HepG2 (cell line): ENCODE measurements around the gene NAP1L4. TPM values are rescaled to one million over a fixed set of nuclear protein-coding genes. Genes with fewer than 3 reads are reported as not detected.

Source experiments
- ATAC-seq: fragments of 200-7000 bp; cut with Tn5 transposase; 3 replicates; pipeline ENCODE4 v1.9.1; 2020; ENCODE audit warnings: mild to moderate bottlenecking, moderate library complexity
- BruUV-seq: library from RNA; stranded (reverse); fragments of 400-500 nt; replicated peaks from 2 replicates; lab custom pipeline; 2021; lab: Mats Ljungman, UMichigan
- CTCF ChIA-PET: fragments of 300-600 bp; formaldehyde crosslinking; extraction: SDS; loops from one replicate; lab custom pipeline; 2021; ENCODE audit warnings: low total read pairs, inconsistent platforms, low intra/inter-chr PET ratio; lab: Yijun Ruan, JAX
- POLR2A ChIA-PET: fragments of 350-600 bp; sonication (Branson Sonifier 250); formaldehyde crosslinking; loops from one replicate; lab custom pipeline; 2020; ENCODE audit warnings: antibody characterized with exemption, inconsistent platforms; lab: Yijun Ruan, JAX
- DNase-seq: peaks from one replicate; pipeline ENCODE4 v3.0.0-alpha.2; 2015; ENCODE audit warnings: low spot score
- FAIRE-seq: peaks from 3 replicates; lab custom pipeline; 2011; peaks lifted over from hg19 to GRCh38; lab: Jason Lieb, UNC
- H2AFZ ChIP-seq: one replicate; pipeline ENCODE4 v1.6.1; 2011; ENCODE audit warnings: low read length, inconsistent platforms
- H3K27ac ChIP-seq: fragments of 300-600 bp; 3 replicates; pipeline ENCODE4 v1.8.0; 2011; ENCODE audit warnings: mixed run types, mild to moderate bottlenecking, mixed read lengths, low read length, inconsistent platforms; ENCODE audit not compliant: insufficient read depth; ENCODE audit errors: extremely low read length
- H3K27me3 ChIP-seq, 2 experiments: fragments of 200-600 bp in 1 of 2; 2 replicates in 1 of 2; 3 replicates in 1 of 2; pipeline versions ENCODE4 v1.6.0 to v1.8.0; 2011; ENCODE audit warnings: low read length in 2 of 2, mild to moderate bottlenecking in 2 of 2, moderate library complexity in 2 of 2, inconsistent platforms in 1 of 2; ENCODE audit not compliant: insufficient read depth in 2 of 2, control insufficient read depth in 1 of 2
- H3K36me3 ChIP-seq, 2 experiments: fragments of 200-600 bp in 1 of 2; replicated peaks in 1 of 2; 2 replicates in 1 of 2; 3 replicates in 1 of 2; pipeline versions ENCODE4 v1.5.1 to v1.8.0; 2011; ENCODE audit warnings: low read length in 2 of 2, inconsistent platforms in 1 of 2; ENCODE audit not compliant: insufficient read depth in 2 of 2, control insufficient read depth in 1 of 2
- H3K4me1 ChIP-seq: 2 replicates; pipeline ENCODE4 v1.5.1; 2012; ENCODE audit warnings: low read length, inconsistent platforms; ENCODE audit not compliant: insufficient read depth
- H3K4me2 ChIP-seq: 2 replicates; pipeline ENCODE4 v1.6.0; 2011; ENCODE audit warnings: low read depth, low read length, inconsistent platforms
- H3K4me3 ChIP-seq, 3 experiments: fragments of 200-600 bp in 1 of 3; sonication (generic), shearing (Covaris generic) in 1 of 3; replicated peaks in 1 of 3; 2 replicates each; pipeline ENCODE4 v1.5.1; 2011 to 2016; ENCODE audit warnings: low read length in 3 of 3, inconsistent platforms in 2 of 3, low read depth in 2 of 3, mild to moderate bottlenecking in 2 of 3, control low read depth in 1 of 3, mixed read lengths in 1 of 3; ENCODE audit not compliant: insufficient read depth in 1 of 3
- H3K79me2 ChIP-seq: one replicate; pipeline ENCODE4 v1.6.1; 2011; ENCODE audit warnings: low read length, inconsistent platforms; ENCODE audit not compliant: insufficient read depth
- H3K9ac ChIP-seq: 2 replicates; pipeline ENCODE4 v1.6.0; 2011; ENCODE audit warnings: mild to moderate bottlenecking, low read depth, low read length, inconsistent platforms; ENCODE audit not compliant: insufficient read depth
- H3K9me3 ChIP-seq: 2 replicates; pipeline ENCODE4 v1.5.1; 2012; ENCODE audit warnings: mild to moderate bottlenecking, low read length
- H4K20me1 ChIP-seq: 2 replicates; pipeline ENCODE4 v1.6.0; 2011; ENCODE audit warnings: inconsistent platforms, mild to moderate bottlenecking, low read length, moderate library complexity; ENCODE audit not compliant: insufficient read depth
- ELF3 ChIP-seq: IDR thresholded peaks from 2 replicates; pipeline ENCODE4 v1.6.1; 2016; ENCODE audit warnings: missing genetic modification reagents, missing compliant biosample characterization
- GATA4 ChIP-seq: sonication (generic); IDR thresholded peaks from 2 replicates; pipeline ENCODE4 v1.6.1; 2016; ENCODE audit warnings: antibody characterized with exemption, low read depth, borderline replicate concordance
- MAFK ChIP-seq, 2 experiments: IDR thresholded peaks in 1 of 2; conservative IDR thresholded peaks in 1 of 2; 2 replicates each; pipeline ENCODE4 v1.6.1; 2011; ENCODE audit warnings: improper control_type of control experiment in 2 of 2, low read length in 2 of 2
- NR2F2 ChIP-seq: IDR thresholded peaks from 2 replicates; pipeline ENCODE4 v1.6.1; 2012; ENCODE audit warnings: low read depth, inconsistent platforms, borderline replicate concordance
- POLR2A ChIP-seq, 2 experiments: IDR thresholded peaks; 2 replicates each; pipeline ENCODE4 v1.6.1; 2011; ENCODE audit warnings: low read depth in 2 of 2, low read length in 2 of 2, mild to moderate bottlenecking in 1 of 2, moderate library complexity in 1 of 2; ENCODE audit not compliant: insufficient read depth in 1 of 2
- POLR2G ChIP-seq: fragments of 200-400 bp; formaldehyde crosslinking; IDR thresholded peaks from 2 replicates; pipeline ENCODE4 v1.6.1; 2018; ENCODE audit warnings: mild to moderate bottlenecking, low read depth, low read length, moderate library complexity
- RARG ChIP-seq: sonication (generic); formaldehyde crosslinking; IDR thresholded peaks from 2 replicates; pipeline ENCODE4 v1.4.0; 2020; ENCODE audit warnings: low read depth, mild to moderate bottlenecking, missing genetic modification reagents
- RBM22 ChIP-seq: fragments of 200-400 bp; formaldehyde crosslinking; optimal IDR thresholded peaks from 2 replicates; pipeline ENCODE3; 2017; ENCODE audit warnings: mild to moderate bottlenecking, low read length, moderate library complexity
- TEAD2 ChIP-seq: sonication (generic); formaldehyde crosslinking; IDR thresholded peaks from 2 replicates; pipeline ENCODE4 v1.9.0; 2021; ENCODE audit warnings: missing genetic modification reagents
- YEATS4 ChIP-seq: sonication (generic); formaldehyde crosslinking; IDR thresholded peaks from 2 replicates; pipeline ENCODE4 v1.4.0; 2020; ENCODE audit warnings: missing genetic modification reagents, borderline replicate concordance
- ZNF350 ChIP-seq: sonication (generic); formaldehyde crosslinking; IDR thresholded peaks from 2 replicates; pipeline ENCODE4 v1.4.0; 2020; ENCODE audit warnings: mild to moderate bottlenecking, low read depth, missing genetic modification reagents, borderline replicate concordance
- ZNF44 ChIP-seq: sonication (generic); formaldehyde crosslinking; IDR thresholded peaks from 2 replicates; pipeline ENCODE4 v1.5.1; 2020; ENCODE audit warnings: mild to moderate bottlenecking, missing genetic modification reagents
- ZNF891 ChIP-seq: sonication (generic); formaldehyde crosslinking; IDR thresholded peaks from 2 replicates; pipeline ENCODE4 v1.5.0; 2020; ENCODE audit warnings: mild to moderate bottlenecking, missing genetic modification reagents
- WGBS: methylation state at CpG from one replicate; pipeline ENCODE4 v1.1.6; 2017; ENCODE audit warnings: low lambda C conversion rate; 5-methylcytosine and 5-hydroxymethylcytosine counted together
- in situ Hi-C: cut with HindIII; loops from 2 replicates; pipeline ENCODE4 v1.10.0; 2017; ENCODE audit warnings: low pct_unique_long_range_greater_than_20kb; ENCODE audit not compliant: extremely low pct_ligation_motif_present
- intact Hi-C: fragments of 100-400 bp; cut with micrococcal nuclease; formaldehyde crosslinking; loops from one replicate; pipeline ENCODE4 v1.10.0; 2022; ENCODE audit not compliant: unreplicated experiment
- polyA plus RNA-seq, 8 experiments: library from polyadenylated mRNA; depleted of rRNA in 3 of 8; stranded (reverse) in 7 of 8; unstranded in 1 of 8; fragments of >200 nt; fragmentation: Illumina TruSeq in 4 of 8; extraction: Trizol in 4 of 8; gene quantifications; 2 replicates each; pipeline versions ENCODE4 v1.2.1 to v1.2.3, GENCODE V29; 2011 to 2016; ENCODE audit warnings: low read depth in 4 of 8, missing spikeins in 1 of 8, mixed read lengths in 1 of 8; ENCODE audit not compliant: insufficient read depth in 1 of 8
- total RNA-seq, 5 experiments: library from RNA; depleted of rRNA; stranded (reverse); fragments of >200 nt; fragmentation: Illumina TruSeq; extraction: Trizol; gene quantifications; 2 replicates each; pipeline ENCODE4 v1.2.3, GENCODE V29; 2016; ENCODE audit warnings: low read depth in 1 of 5
- TF ChIP-seq, protein P1 (sequence below): IDR thresholded peaks from 2 replicates; pipeline ENCODE4 v1.6.1; 2016; ENCODE audit warnings: low read depth, control low read depth
- TF ChIP-seq, protein P2 (sequence below): sonication (generic); formaldehyde crosslinking; IDR thresholded peaks from 2 replicates; pipeline ENCODE4 v1.5.0; 2020; ENCODE audit warnings: missing genetic modification reagents, mild to moderate bottlenecking, borderline replicate concordance
- TF ChIP-seq, protein P3 (sequence below): sonication (generic); formaldehyde crosslinking; conservative IDR thresholded peaks from 2 replicates; pipeline ENCODE4 v1.8.0; 2022; ENCODE audit warnings: low read depth, missing genetic modification reagents
- TF ChIP-seq, protein P4 (sequence below): IDR thresholded peaks from 2 replicates; pipeline ENCODE4 v1.6.1; 2012; ENCODE audit warnings: inconsistent platforms

NAP1L4 gene
- total and polyA plus RNA-seq, 2 of the 13 experiments (the other 11 are each of a cell fraction or from before 2014, with no cell fraction given), result 64.0 to 186 TPM

DNA sequence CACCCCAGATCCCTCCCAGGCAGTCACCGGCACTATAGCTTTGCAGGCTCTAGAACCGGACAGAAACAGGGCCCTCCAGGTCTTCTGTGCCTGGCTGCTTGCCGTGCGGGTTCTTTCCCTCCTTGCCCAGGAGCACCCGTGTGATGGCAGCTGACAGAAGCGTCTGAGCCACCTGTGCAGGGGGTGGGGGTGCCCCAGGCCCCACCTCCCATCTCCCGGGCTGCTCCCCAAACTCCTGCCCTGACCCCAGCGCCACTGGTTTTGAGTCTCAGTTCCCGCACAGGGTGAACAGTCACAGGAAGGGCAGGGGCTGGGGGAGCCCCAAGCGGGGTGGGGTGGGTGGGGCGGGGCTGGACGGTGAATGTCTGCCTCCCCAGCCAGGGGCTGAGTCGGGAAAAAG, 49.7 kb downstream of the NAP1L4 start (continued):
- TF ChIP-seq, protein P1, sequence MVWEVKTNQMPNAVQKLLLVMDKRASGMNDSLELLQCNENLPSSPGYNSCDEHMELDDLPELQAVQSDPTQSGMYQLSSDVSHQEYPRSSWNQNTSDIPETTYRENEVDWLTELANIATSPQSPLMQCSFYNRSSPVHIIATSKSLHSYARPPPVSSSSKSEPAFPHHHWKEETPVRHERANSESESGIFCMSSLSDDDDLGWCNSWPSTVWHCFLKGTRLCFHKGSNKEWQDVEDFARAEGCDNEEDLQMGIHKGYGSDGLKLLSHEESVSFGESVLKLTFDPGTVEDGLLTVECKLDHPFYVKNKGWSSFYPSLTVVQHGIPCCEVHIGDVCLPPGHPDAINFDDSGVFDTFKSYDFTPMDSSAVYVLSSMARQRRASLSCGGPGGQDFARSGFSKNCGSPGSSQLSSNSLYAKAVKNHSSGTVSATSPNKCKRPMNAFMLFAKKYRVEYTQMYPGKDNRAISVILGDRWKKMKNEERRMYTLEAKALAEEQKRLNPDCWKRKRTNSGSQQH, result no peak
- no peak for TF ChIP-seq GATA4
- no peak for TF ChIP-seq TEAD2 (CRISPR knock-in tag)

DNA sequence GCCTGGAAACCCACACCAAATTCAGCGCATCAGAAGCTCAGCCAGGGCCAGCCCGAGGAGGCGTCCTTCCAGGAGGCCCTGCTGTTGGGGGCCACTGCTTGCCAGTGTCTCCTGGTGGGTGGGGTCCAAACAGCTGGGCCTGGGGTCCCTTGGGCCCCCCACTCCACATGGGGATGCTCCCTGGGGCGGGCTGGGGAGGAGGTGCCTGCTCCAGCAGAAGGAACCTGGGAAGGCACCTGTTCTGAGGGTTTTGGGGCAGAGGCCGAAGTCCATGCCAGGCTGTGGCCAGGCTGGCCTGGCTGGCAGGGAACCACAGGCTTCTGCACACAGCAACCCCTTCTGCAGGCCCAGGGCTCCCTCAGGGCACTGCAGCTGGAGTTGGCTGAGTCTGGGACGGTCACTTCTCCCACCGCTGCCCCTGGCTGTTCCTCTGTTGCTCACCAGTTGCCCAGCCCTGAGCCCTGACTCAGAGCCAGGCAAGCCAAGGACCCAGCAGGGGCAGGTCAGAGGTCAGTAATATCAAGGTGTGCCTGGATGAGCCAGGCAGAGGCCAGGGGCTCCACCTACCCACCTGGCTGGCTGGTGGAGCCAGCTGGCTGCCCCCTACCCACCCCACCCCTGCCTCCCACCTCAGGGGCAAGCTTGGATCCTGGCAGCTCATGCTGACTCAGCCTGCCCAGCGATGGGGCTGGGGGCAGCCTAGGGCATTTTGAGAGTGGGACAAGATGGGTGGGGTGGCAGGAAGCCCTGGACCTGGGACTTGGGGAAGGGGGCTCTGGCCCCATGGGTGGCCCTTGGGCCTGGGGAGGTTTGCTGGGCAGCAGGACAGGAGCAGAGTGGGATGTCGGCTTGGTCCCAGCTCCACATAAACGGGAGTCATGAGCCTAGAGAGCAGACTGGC, 51.0 kb downstream of the NAP1L4 start:
- BruUV-seq, result no TSS peak
- Histone ChIP-seq H3K4me3 (no peak overlapping the region), H3K9me3 (peaks cover 15% of the 10 kb centered on the region; the same call in 1 of the 2 replicates), H3K4me1 (peaks cover 14% of the 10 kb centered on the region), H3K27me3 (no peaks in the 10 kb centered on the region), H3K27ac (peak overlapping the region; percentile 13), H2AFZ (no peak overlapping the region), H3K36me3 (peaks cover 2 to 30% of the 10 kb centered on the region in 2 experiments; a peak in 3 of 5 replicates), H3K79me2 (no peaks in the 10 kb centered on the region), H3K4me2 (no peak overlapping the region), H3K9ac (no peak overlapping the region), H4K20me1 (peaks cover 16% of the 10 kb centered on the region)
- peak; percentile 61 for ATAC-seq
- WGBS, result 33% methylated on average over 3 of the region's 10 CpGs
- in situ Hi-C loops, result no loop called here
- intact Hi-C loops, result no loop called here
- ChIA-PET CTCF (no interaction called here), POLR2A (no interaction called here)
- FAIRE-seq, result no peak
- no peak for DNase-seq
- TF ChIP-seq ZNF44 (CRISPR knock-in tag) (no peak), MAFK (conservative IDR thresholded peaks at IDR 0.05 in 1 of 2, IDR thresholded peaks at IDR 0.05 in 1 of 2; ENCODE audit: low read length in 2 of 2) (peak in 1 of 2 experiments; percentile 32; a peak in 1 of 4 replicates), YEATS4 (no peak), ZNF891 (CRISPR knock-in tag) (peak; percentile 62; the same call in 1 of the 2 replicates), POLR2G (peak; percentile 19; the same call in 1 of the 2 replicates), NR2F2 (0 out of 2 replicates have a peak, but pooled peaks have one; percentile 10), ELF3 (CRISPR knock-in tag) (no peak), POLR2A (IDR thresholded peaks at IDR 0.05; ENCODE audit: insufficient read depth in 1 of 2, low read depth in 2 of 2, low read length in 2 of 2) (peak in 1 of 2 experiments; percentile 47; a peak in 1 of 4 replicates), RARG (CRISPR knock-in tag) (no peak), RBM22 (peak; percentile 47), ZNF350 (CRISPR knock-in tag) (no peak)
- TF ChIP-seq, protein P2, sequence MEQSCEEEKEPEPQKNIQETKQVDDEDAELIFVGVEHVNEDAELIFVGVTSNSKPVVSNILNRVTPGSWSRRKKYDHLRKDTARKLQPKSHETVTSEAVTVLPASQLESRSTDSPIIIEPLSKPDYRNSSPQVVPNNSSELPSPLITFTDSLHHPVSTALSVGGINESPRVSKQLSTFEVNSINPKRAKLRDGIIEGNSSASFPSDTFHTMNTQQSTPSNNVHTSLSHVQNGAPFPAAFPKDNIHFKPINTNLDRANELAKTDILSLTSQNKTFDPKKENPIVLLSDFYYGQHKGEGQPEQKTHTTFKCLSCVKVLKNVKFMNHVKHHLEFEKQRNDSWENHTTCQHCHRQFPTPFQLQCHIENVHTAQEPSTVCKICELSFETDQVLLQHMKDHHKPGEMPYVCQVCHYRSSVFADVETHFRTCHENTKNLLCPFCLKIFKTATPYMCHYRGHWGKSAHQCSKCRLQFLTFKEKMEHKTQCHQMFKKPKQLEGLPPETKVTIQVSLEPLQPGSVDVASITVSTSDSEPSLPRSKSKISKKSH, result peak; percentile 30; the same call in 1 of the 2 replicates
- TF ChIP-seq, protein P3, sequence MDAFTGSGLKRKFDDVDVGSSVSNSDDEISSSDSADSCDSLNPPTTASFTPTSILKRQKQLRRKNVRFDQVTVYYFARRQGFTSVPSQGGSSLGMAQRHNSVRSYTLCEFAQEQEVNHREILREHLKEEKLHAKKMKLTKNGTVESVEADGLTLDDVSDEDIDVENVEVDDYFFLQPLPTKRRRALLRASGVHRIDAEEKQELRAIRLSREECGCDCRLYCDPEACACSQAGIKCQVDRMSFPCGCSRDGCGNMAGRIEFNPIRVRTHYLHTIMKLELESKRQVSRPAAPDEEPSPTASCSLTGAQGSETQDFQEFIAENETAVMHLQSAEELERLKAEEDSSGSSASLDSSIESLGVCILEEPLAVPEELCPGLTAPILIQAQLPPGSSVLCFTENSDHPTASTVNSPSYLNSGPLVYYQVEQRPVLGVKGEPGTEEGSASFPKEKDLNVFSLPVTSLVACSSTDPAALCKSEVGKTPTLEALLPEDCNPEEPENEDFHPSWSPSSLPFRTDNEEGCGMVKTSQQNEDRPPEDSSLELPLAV (CRISPR knock-in tag), result no peak
- TF ChIP-seq, protein P4, sequence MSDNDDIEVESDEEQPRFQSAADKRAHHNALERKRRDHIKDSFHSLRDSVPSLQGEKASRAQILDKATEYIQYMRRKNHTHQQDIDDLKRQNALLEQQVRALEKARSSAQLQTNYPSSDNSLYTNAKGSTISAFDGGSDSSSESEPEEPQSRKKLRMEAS, result no peak
